Measurements from ENCODE around the gene SMAD3.
"Not testable (repeated sequence)": the region's sequence is repeated elsewhere in the genome, so short reads cannot be mapped to it uniquely, and the experiment has no call there.

The SMAD3 gene

DNA sequence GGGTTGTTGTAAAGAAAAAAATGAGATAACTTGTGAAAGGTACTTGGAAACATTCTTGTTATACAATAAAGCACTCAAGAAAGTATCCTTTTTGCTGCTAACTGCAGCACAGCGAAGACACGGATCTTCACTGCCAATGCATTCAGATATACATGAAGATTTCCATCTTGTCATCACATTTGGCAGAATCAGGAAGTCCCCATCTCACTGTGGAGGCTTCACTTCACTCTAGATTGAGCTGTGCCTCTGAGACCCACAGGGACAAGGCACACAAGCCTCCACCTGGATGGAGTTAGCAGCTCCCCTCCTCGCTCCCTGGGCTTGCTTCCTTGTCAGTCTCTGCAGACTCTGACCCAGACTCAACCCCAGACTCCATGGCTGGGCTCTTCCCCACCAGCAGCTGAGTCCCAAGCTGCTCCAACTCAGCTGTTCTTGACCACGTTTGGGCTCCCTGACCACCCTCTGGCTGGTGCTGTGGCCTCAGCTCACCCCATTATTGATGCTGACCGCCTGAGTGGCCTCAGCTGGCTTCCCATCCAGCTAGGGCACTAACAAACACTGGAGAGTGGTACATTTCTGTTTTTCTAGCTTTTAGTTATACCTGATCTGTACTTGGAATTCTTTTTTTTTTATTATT, 45.4 kb upstream of the SMAD3 start (continued):
- TF ChIP-seq, protein P1, sequence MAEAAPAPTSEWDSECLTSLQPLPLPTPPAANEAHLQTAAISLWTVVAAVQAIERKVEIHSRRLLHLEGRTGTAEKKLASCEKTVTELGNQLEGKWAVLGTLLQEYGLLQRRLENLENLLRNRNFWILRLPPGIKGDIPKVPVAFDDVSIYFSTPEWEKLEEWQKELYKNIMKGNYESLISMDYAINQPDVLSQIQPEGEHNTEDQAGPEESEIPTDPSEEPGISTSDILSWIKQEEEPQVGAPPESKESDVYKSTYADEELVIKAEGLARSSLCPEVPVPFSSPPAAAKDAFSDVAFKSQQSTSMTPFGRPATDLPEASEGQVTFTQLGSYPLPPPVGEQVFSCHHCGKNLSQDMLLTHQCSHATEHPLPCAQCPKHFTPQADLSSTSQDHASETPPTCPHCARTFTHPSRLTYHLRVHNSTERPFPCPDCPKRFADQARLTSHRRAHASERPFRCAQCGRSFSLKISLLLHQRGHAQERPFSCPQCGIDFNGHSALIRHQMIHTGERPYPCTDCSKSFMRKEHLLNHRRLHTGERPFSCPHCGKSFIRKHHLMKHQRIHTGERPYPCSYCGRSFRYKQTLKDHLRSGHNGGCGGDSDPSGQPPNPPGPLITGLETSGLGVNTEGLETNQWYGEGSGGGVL (tag by site-specific recombination; IDR thresholded peaks at IDR 0.05): no peak
- no peak for TF ChIP-seq ZNF549 (tag by site-specific recombination; IDR thresholded peaks at IDR 0.05)
- TF ChIP-seq ZNF354C (tag by site-specific recombination; IDR thresholded peaks at IDR 0.05; ENCODE audit: borderline replicate concordance, low read depth): no peak
- TF ChIP-seq ZNF404 (tag by site-specific recombination; IDR thresholded peaks at IDR 0.05): no peak

- peaks cover 19% of the 10 kb centered on the region for H3K4me1 ChIP-seq (ENCODE audit: control insufficient read depth, insufficient read depth, low read length)
- H3K4me3 ChIP-seq (ENCODE audit: low read depth, low read length); POLR2A ChIA-PET; H3K9me3 ChIP-seq (ENCODE audit: control insufficient read depth, insufficient read depth, low read depth, low read length); CTCF ChIA-PET; H3K27ac ChIP-seq (ENCODE audit: extremely low read depth, low read depth, low read length); H3K36me3 ChIP-seq (ENCODE audit: control insufficient read depth in 2 of 2, insufficient read depth in 1 of 2, low read length in 2 of 2): not testable (repeated sequence)
- TF ChIP-seq, protein P2, sequence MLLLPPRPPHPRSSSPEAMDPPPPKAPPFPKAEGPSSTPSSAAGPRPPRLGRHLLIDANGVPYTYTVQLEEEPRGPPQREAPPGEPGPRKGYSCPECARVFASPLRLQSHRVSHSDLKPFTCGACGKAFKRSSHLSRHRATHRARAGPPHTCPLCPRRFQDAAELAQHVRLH (tag by site-specific recombination; IDR thresholded peaks at IDR 0.05): peak; percentile 75
- TF ChIP-seq ZNF146 (tag by site-specific recombination; IDR thresholded peaks at IDR 0.05) (peak; percentile 99), ZNF280D (tag by site-specific recombination; IDR thresholded peaks at IDR 0.05) (0 out of 2 replicates have a peak, but pooled peaks have one; percentile 45)
Observed at GRCh38 chr15:67020668-67021067, 44.7 kb upstream of the SMAD3 start.

GRCh38 chr15:67021455-67021854, 43.9 kb upstream of the SMAD3 start:
- TF ChIP-seq ZNF266 (tag by site-specific recombination; IDR thresholded peaks at IDR 0.05; ENCODE audit: low read depth): no peak
- no peak for TF ChIP-seq ZNF2 (tag by site-specific recombination; IDR thresholded peaks at IDR 0.05)
- TF ChIP-seq, protein P3, sequence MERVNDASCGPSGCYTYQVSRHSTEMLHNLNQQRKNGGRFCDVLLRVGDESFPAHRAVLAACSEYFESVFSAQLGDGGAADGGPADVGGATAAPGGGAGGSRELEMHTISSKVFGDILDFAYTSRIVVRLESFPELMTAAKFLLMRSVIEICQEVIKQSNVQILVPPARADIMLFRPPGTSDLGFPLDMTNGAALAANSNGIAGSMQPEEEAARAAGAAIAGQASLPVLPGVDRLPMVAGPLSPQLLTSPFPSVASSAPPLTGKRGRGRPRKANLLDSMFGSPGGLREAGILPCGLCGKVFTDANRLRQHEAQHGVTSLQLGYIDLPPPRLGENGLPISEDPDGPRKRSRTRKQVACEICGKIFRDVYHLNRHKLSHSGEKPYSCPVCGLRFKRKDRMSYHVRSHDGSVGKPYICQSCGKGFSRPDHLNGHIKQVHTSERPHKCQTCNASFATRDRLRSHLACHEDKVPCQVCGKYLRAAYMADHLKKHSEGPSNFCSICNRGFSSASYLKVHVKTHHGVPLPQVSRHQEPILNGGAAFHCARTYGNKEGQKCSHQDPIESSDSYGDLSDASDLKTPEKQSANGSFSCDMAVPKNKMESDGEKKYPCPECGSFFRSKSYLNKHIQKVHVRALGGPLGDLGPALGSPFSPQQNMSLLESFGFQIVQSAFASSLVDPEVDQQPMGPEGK (tag by site-specific recombination; IDR thresholded peaks at IDR 0.05): no peak
- TF ChIP-seq, protein P4, sequence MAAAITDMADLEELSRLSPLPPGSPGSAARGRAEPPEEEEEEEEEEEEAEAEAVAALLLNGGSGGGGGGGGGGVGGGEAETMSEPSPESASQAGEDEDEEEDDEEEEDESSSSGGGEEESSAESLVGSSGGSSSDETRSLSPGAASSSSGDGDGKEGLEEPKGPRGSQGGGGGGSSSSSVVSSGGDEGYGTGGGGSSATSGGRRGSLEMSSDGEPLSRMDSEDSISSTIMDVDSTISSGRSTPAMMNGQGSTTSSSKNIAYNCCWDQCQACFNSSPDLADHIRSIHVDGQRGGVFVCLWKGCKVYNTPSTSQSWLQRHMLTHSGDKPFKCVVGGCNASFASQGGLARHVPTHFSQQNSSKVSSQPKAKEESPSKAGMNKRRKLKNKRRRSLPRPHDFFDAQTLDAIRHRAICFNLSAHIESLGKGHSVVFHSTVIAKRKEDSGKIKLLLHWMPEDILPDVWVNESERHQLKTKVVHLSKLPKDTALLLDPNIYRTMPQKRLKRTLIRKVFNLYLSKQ (tag by site-specific recombination; IDR thresholded peaks at IDR 0.05; ENCODE audit: borderline replicate concordance): no peak
- TF ChIP-seq, protein P1 (tag by site-specific recombination; IDR thresholded peaks at IDR 0.05): no peak
- TF ChIP-seq CTCF (tag by site-specific recombination; IDR thresholded peaks at IDR 0.05): no peak
- TF ChIP-seq ZNF157 (tag by site-specific recombination; IDR thresholded peaks at IDR 0.05): no peak
- TF ChIP-seq ZNF146 (tag by site-specific recombination; IDR thresholded peaks at IDR 0.05): no peak
- TF ChIP-seq ZNF571 (tag by site-specific recombination; IDR thresholded peaks at IDR 0.05): no peak
- no peak for TF ChIP-seq ZNF521 (tag by site-specific recombination; IDR thresholded peaks at IDR 0.05)
- TF ChIP-seq ZNF311 (tag by site-specific recombination; IDR thresholded peaks at IDR 0.05; ENCODE audit: borderline replicate concordance): no peak
- H3K9me3 ChIP-seq (ENCODE audit: control insufficient read depth, insufficient read depth, low read depth, low read length): no peaks in the 10 kb centered on the region
- H3K4me1 ChIP-seq (ENCODE audit: control insufficient read depth, insufficient read depth, low read length): peaks cover 20% of the 10 kb centered on the region
- CTCF ChIA-PET: interaction anchor here (0.6 to 1.0 kb wide), 4 partner anchors 15 to 89 kb away, joined by 3 to 4 read pairs (median 3); no protein-coding TSS in a partner anchor
- POLR2A ChIA-PET: no interaction called here
- no peaks in the 10 kb centered on the region for H3K36me3 ChIP-seq (ENCODE audit: control insufficient read depth in 2 of 2, insufficient read depth in 1 of 2, low read length in 2 of 2)
- H3K4me3 ChIP-seq (ENCODE audit: low read depth, low read length): no peak overlapping the region
- no peak overlapping the region for H3K27ac ChIP-seq (ENCODE audit: extremely low read depth, low read depth, low read length)
